Keratinocyte (primary cell): ENCODE results near the gene NDUFS1. TPM values are rescaled to one million over a fixed set of nuclear protein-coding genes. Genes with fewer than 3 reads are reported as not detected.

ENCODE experiments used
- DNase-seq: peaks from one replicate; pipeline ENCODE4 v3.0.0-alpha.2; 2011; ENCODE audit warnings: low read depth, missing footprints, low spot score
- FAIRE-seq: peaks from 2 replicates; lab custom pipeline; 2011; peaks lifted over from hg19 to GRCh38; lab: Jason Lieb, UNC
- H2AFZ ChIP-seq: 2 replicates; pipeline ENCODE4 v1.6.0; 2012; ENCODE audit warnings: low read length, control low read depth, inconsistent platforms; ENCODE audit not compliant: control insufficient read depth
- H3K27ac ChIP-seq: 2 replicates; pipeline ENCODE4 v1.5.1; 2011; ENCODE audit warnings: low read length; ENCODE audit not compliant: control insufficient read depth, insufficient read depth
- H3K27me3 ChIP-seq: 3 replicates; pipeline ENCODE4 v1.6.0; 2011; ENCODE audit warnings: low read length; ENCODE audit not compliant: control insufficient read depth, insufficient read depth; ENCODE audit errors: extremely low read depth
- H3K36me3 ChIP-seq, 2 experiments: 2 replicates in 1 of 2; 3 replicates in 1 of 2; pipeline ENCODE4 v1.5.1; 2011; ENCODE audit warnings: low read length in 2 of 2, mild to moderate bottlenecking in 1 of 2; ENCODE audit not compliant: control insufficient read depth in 2 of 2, insufficient read depth in 2 of 2; ENCODE audit errors: extremely low read depth in 1 of 2
- H3K4me1 ChIP-seq: 3 replicates; pipeline ENCODE4 v1.5.1; 2011; ENCODE audit warnings: low read length; ENCODE audit not compliant: control insufficient read depth, insufficient read depth; ENCODE audit errors: extremely low read depth
- H3K4me2 ChIP-seq: 3 replicates; pipeline ENCODE4 v1.6.0; 2011; ENCODE audit warnings: low read depth, low read length; ENCODE audit not compliant: control insufficient read depth, insufficient read depth; ENCODE audit errors: extremely low read depth
- H3K4me3 ChIP-seq, 3 experiments: fragments of 200-600 bp in 1 of 3; sonication (generic) in 1 of 3; 2 replicates in 2 of 3; 3 replicates in 1 of 3; pipeline ENCODE4 v1.5.1; 2011 to 2016; ENCODE audit warnings: low read length in 3 of 3, mild to moderate bottlenecking in 3 of 3, control low read depth in 2 of 3, inconsistent platforms in 1 of 3, low read depth in 1 of 3, mixed read lengths in 1 of 3, mixed run types in 1 of 3, moderate library complexity in 1 of 3; ENCODE audit not compliant: control insufficient read depth in 2 of 3, insufficient read depth in 2 of 3; ENCODE audit errors: extremely low read depth in 1 of 3
- H3K79me2 ChIP-seq: 2 replicates; pipeline ENCODE4 v1.6.0; 2012; ENCODE audit warnings: low read length; ENCODE audit not compliant: control insufficient read depth, insufficient read depth
- H3K9ac ChIP-seq: 3 replicates; pipeline ENCODE4 v1.6.0; 2011; ENCODE audit warnings: low read length; ENCODE audit not compliant: control insufficient read depth, insufficient read depth; ENCODE audit errors: extremely low read depth
- H3K9me1 ChIP-seq: 3 replicates; pipeline ENCODE4 v1.6.0; 2011; ENCODE audit warnings: low read length; ENCODE audit not compliant: control insufficient read depth, insufficient read depth; ENCODE audit errors: extremely low read depth
- H3K9me3 ChIP-seq: 2 replicates; pipeline ENCODE4 v1.5.1; 2012; ENCODE audit warnings: low read depth, low read length; ENCODE audit not compliant: control insufficient read depth
- H4K20me1 ChIP-seq: 3 replicates; pipeline ENCODE4 v1.6.0; 2011; ENCODE audit warnings: low read length; ENCODE audit not compliant: control insufficient read depth, insufficient read depth; ENCODE audit errors: extremely low read depth
- CTCF ChIP-seq, 3 experiments: IDR thresholded peaks in 1 of 3; conservative IDR thresholded peaks in 1 of 3; optimal IDR thresholded peaks in 1 of 3; 2 replicates in 2 of 3; 3 replicates in 1 of 3; pipeline versions ENCODE3 to v1.5.1; 2011; ENCODE audit warnings: low read length in 3 of 3, mild to moderate bottlenecking in 3 of 3, moderate library complexity in 2 of 3, control low read depth in 1 of 3, inconsistent platforms in 1 of 3; ENCODE audit not compliant: insufficient read depth in 2 of 3; ENCODE audit errors: extremely low read depth in 1 of 3
- EZH2 ChIP-seq: IDR thresholded peaks from one replicate; pipeline ENCODE4 v1.6.1; 2012; ENCODE audit warnings: inconsistent platforms, mild to moderate bottlenecking, low read length, moderate library complexity
- dilution Hi-C: fragments of 300-500 bp; cut with MboI; formaldehyde crosslinking; loops from one replicate; pipeline ENCODE4 v1.7.0; 2020; ENCODE audit warnings: low sequenced_read_pairs; ENCODE audit not compliant: extremely low pct_ligation_motif_present
- polyA plus RNA-seq, 5 experiments: library from polyadenylated mRNA; depleted of rRNA in 3 of 5; stranded (reverse) in 3 of 5; stranded (forward) in 1 of 5; unstranded in 1 of 5; fragments of >200 nt; gene quantifications; 1 replicate in 1 of 5; 2 replicates in 3 of 5; 3 replicates in 1 of 5; pipeline versions ENCODE4 v1.2.1 to v1.2.3, GENCODE V29; 2011 to 2012; ENCODE audit warnings: missing spikeins in 2 of 5, low read depth in 1 of 5, low replicate concordance in 1 of 5

The NDUFS1 gene
- polyA plus RNA-seq, 1 donor (not counting 4 experiments of a cell fraction or from before 2014, with no cell fraction given), result 83.7 TPM

DNA sequence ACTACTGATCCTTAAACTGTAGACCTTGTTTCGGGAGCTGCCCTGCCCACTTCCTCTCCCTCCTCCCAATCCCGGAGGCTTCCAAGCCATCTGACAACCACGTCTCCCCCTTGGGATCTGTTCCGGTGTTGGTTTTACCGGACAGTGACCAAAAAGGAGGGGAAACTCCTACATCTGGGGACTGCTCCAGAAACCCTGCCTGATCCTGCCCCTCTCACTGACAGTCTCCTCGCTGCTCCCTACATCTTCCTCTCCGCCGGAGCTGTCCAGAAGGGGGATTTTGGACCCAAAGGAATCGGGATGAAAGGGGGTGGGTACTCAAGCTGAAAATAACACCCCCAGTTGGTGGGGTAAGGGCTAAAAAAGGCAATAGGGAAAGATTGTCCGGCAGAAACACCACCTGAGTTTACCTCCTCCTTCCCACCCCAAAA is 74.8 kb downstream of the NDUFS1 start:
- peaks cover 61% of the 10 kb centered on the region for H3K79me2 ChIP-seq
- peak overlapping the region; percentile 97 for H3K4me2 ChIP-seq
- H3K9me1 ChIP-seq, result no peaks in the 10 kb centered on the region
- peaks cover 10% of the 10 kb centered on the region for H3K4me1 ChIP-seq
- H4K20me1 ChIP-seq, result no peaks in the 10 kb centered on the region
- peak; percentile 91 for FAIRE-seq
- H3K4me3 ChIP-seq, result peak overlapping the region; percentile 53 to 94 (median 92)
- peak overlapping the region; percentile 98 for H3K9ac ChIP-seq
- H3K27me3 ChIP-seq, result no peaks in the 10 kb centered on the region
- H3K9me3 ChIP-seq, result no peaks in the 10 kb centered on the region
- DNase-seq, result peak; percentile 40
- dilution Hi-C loops, result no loop called here
- no peak for TF ChIP-seq CTCF (optimal IDR thresholded peaks at IDR 0.05 in 1 of 3, IDR thresholded peaks at IDR 0.05 in 1 of 3, conservative IDR thresholded peaks at IDR 0.05 in 1 of 3; ENCODE audit: extremely low read depth in 1 of 3, insufficient read depth in 2 of 3, low read length in 3 of 3)
- H2AFZ ChIP-seq, result peak overlapping the region; percentile 69
- H3K36me3 ChIP-seq, result no peaks in the 10 kb centered on the region
- peak overlapping the region; percentile 96 for H3K27ac ChIP-seq

DNA sequence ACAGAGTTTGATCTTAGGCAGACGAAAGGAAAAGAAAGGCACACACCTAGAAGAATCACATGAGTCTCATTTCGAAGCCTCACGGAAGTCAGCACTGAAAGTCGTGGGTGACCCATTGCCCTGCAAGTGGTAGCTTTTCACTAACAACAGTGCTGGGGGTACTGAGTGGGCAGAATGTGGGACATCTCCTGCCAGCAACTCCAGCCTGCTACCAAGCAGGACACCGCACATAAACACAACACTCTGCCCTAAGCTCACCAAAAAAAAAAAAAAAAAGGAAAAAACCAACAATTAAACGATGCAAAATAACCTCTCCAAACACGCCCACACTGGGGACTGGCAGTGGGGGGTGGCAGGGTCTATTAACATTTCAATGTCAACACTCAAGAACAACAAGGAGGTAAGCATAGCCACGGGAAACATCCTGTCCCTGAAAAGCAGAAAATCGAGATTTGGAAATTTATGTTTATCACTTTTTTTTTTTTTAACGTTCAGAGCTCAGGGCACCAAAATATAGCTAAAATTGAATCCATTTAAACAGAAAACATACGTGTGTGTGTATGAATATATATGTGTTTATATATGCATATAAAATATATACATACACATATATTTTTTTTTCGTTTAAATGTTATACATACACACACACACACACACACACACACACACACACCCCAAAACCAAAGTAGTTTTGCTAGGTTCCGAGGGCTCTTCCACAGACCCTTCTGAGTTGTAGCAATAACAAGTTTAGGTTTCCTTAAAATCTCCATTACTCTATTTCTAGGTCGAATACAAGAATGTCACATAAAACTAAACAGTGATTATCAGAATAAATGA is 75.4 kb downstream of the NDUFS1 start:
- no peaks in the 10 kb centered on the region for H3K9me3 ChIP-seq
- no peaks in the 10 kb centered on the region for H3K36me3 ChIP-seq
- dilution Hi-C loops, result no loop called here
- H3K27ac ChIP-seq, result peak overlapping the region; percentile 96
- no peaks in the 10 kb centered on the region for H3K9me1 ChIP-seq
- peaks cover 10% of the 10 kb centered on the region for H3K4me1 ChIP-seq
- peak; percentile 51 for FAIRE-seq
- H2AFZ ChIP-seq, result peak overlapping the region; percentile 56
- H3K27me3 ChIP-seq, result no peaks in the 10 kb centered on the region
- H3K9ac ChIP-seq, result peak overlapping the region; percentile 98
- H4K20me1 ChIP-seq, result no peaks in the 10 kb centered on the region
- peaks cover 66% of the 10 kb centered on the region for H3K79me2 ChIP-seq
- TF ChIP-seq CTCF (optimal IDR thresholded peaks at IDR 0.05 in 1 of 3, IDR thresholded peaks at IDR 0.05 in 1 of 3, conservative IDR thresholded peaks at IDR 0.05 in 1 of 3; ENCODE audit: extremely low read depth in 1 of 3, insufficient read depth in 2 of 3, low read length in 3 of 3), result no peak
- no peak for TF ChIP-seq EZH2
- H3K4me3 ChIP-seq, result peak overlapping the region; percentile 53 to 94 (median 92)
- peak overlapping the region; percentile 97 for H3K4me2 ChIP-seq
- DNase-seq, result no peak
